GM19455 (cell line): ENCODE results near the gene PTPN22.

Experiments
- ATAC-seq: cut with Tn5 transposase; IDR thresholded peaks from one replicate; pipeline ENCODE4 v1.9.1; 2021; ENCODE audit not compliant: unreplicated experiment

The PTPN22 gene

DNA sequence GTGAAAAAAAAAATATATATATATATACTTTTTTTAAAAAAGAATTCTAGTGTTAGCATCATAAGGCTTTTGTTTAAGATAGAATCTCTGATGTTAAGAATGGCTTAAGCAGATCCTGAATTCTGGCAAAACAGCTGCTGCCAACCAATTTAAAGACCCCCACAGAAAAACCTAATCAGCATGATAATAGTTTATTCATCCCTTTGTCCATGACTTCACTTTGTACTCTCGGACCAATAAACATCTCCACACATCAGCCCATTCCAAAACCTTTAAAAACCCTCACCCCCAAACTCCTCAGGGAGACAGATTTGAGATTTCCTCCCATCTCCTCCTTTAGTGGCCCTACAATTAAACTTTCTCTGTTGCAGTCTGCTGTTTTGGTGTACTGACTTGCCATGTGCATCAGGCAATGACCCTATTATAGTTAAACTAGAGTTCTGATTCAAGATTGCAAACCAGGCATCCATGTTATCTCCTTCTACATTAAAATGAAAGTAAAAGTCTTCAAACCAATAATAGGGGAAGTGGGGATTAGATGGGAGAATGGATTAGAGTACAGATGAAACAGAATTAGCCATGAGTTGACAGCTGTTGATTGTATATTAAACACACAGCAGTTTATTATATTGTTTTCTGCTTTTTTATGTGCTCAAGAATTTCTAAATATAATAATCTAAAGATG, 102.5 kb downstream of the PTPN22 start:
- ATAC-seq, result no peak

DNA sequence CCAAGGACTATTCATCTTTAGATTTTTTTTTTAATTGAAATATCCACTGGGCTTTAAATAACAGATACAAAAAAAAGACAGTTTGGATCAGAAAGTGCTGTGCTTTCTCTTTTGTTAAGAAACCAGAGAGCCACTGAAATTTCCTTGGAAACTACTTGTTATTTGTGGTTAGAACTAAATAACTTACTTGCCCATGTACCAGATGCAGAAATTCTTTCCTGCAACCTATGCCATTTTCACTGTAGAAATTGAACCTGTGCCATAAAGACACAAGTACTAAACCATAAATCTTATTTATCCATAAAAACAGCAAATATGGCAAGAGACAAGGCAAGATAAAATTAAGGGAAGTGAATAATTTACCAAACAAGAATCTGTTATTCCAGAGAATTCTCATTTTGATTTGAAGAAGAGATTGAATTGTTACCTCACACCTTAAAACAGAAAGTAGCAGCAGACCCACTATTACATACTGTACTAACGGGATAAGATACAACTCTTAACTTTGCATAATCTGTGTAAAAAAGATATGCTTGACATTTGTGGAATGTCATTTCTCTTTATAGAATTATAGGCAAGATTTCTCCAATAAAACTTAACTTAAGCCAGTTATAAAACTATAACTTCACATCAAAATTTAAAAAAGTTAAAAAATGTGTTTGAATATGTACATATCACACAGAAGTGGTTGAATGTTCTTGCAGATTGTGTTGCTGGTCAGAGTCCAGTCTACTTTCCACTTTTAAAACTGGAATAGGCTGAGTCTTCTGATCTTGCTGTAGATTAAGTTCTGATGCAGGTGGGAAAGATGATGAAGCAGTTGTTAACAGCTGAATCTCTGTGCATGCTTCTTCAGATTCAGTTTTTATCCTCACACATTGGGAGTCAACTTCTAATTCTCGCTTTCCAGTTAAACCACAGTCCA, 105.9 kb downstream of the PTPN22 start:
- no peak for ATAC-seq
